Effector memory CD4-positive, alpha-beta T cell (primary cell): ENCODE measurements around the gene C9orf78.
A peak's percentile ranks its signal among the peaks of the same experiment; 100 is the strongest.

Experiments used
- DNase-seq, 3 donors: peaks; one replicate each; pipeline ENCODE4 v3.0.0-alpha.2; 2020
- H3K27ac ChIP-seq: 2 replicates; pipeline ENCODE4 v1.7.0; 2013; ENCODE audit warnings: mild to moderate bottlenecking, low read length, moderate library complexity; ENCODE audit not compliant: insufficient read depth, poor library complexity, severe bottlenecking
- H3K27me3 ChIP-seq: replicated peaks from 2 replicates; pipeline ENCODE4 v1.7.0; 2013; ENCODE audit warnings: mild to moderate bottlenecking, low read length; ENCODE audit not compliant: insufficient read depth, control insufficient read depth, poor library complexity, severe bottlenecking
- H3K36me3 ChIP-seq: 2 replicates; pipeline ENCODE4 v1.7.0; 2013; ENCODE audit warnings: mild to moderate bottlenecking, low read length, moderate library complexity; ENCODE audit not compliant: control insufficient read depth, insufficient read depth
- H3K4me1 ChIP-seq: 2 replicates; pipeline ENCODE4 v1.7.0; 2013; ENCODE audit warnings: low read length, mild to moderate bottlenecking; ENCODE audit not compliant: control insufficient read depth, insufficient read depth, poor library complexity, severe bottlenecking
- H3K4me3 ChIP-seq: 2 replicates; pipeline ENCODE4 v1.7.0; 2013; ENCODE audit warnings: low read length, low read depth, mild to moderate bottlenecking; ENCODE audit not compliant: insufficient read depth, poor library complexity, severe bottlenecking
- H3K9me3 ChIP-seq: 2 replicates; pipeline ENCODE4 v1.7.0; 2013; ENCODE audit warnings: mild to moderate bottlenecking, low read length, moderate library complexity; ENCODE audit not compliant: control insufficient read depth

Gene C9orf78

GRCh38 chr9:129875687-129876395 is 40.8 kb upstream of the C9orf78 start:
- H3K4me1 ChIP-seq, result peaks cover 4% of the 10 kb centered on the region
- no peak overlapping the region for H3K4me3 ChIP-seq
- no peaks in the 10 kb centered on the region for H3K27me3 ChIP-seq
- no peaks in the 10 kb centered on the region for H3K9me3 ChIP-seq
- H3K36me3 ChIP-seq, result peaks cover 30% of the 10 kb centered on the region
- peak overlapping the region; percentile 23 for H3K27ac ChIP-seq
- no peak for DNase-seq

DNA sequence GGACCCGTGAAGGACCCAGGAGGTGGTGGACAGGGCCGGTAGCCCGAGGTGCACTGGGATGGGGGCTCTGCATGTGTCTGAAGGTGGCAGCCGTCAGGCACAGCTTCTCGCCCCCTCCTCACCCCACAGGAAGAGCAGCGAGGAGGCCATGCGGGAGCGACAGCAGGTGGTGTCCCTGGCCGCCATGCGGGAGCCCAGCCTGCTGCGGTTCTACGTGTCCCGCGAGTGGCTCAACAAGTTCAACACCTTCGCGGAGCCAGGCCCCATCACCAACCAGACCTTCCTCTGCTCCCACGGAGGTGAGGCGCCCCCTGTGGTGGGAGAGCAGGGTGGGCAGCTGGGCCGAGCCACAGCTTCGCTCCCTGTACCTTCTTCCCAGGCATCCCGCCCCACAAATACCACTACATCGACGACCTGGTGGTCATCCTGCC is 40.1 kb upstream of the C9orf78 start:
- no peaks in the 10 kb centered on the region for H3K27me3 ChIP-seq
- H3K27ac ChIP-seq, result peak overlapping the region; percentile 33
- no peak for DNase-seq
- no peaks in the 10 kb centered on the region for H3K9me3 ChIP-seq
- H3K36me3 ChIP-seq, result peaks cover 30% of the 10 kb centered on the region
- peaks cover 9% of the 10 kb centered on the region for H3K4me1 ChIP-seq
- H3K4me3 ChIP-seq, result no peak overlapping the region

GRCh38 chr9:129874261-129875101 is 39.4 kb upstream of the C9orf78 start:
- DNase-seq, result no peak
- Histone ChIP-seq H3K27ac (peak overlapping the region; percentile 33), H3K36me3 (peaks cover 30% of the 10 kb centered on the region), H3K4me1 (peaks cover 16% of the 10 kb centered on the region), H3K27me3 (no peaks in the 10 kb centered on the region), H3K9me3 (no peaks in the 10 kb centered on the region), H3K4me3 (no peak overlapping the region)

DNA sequence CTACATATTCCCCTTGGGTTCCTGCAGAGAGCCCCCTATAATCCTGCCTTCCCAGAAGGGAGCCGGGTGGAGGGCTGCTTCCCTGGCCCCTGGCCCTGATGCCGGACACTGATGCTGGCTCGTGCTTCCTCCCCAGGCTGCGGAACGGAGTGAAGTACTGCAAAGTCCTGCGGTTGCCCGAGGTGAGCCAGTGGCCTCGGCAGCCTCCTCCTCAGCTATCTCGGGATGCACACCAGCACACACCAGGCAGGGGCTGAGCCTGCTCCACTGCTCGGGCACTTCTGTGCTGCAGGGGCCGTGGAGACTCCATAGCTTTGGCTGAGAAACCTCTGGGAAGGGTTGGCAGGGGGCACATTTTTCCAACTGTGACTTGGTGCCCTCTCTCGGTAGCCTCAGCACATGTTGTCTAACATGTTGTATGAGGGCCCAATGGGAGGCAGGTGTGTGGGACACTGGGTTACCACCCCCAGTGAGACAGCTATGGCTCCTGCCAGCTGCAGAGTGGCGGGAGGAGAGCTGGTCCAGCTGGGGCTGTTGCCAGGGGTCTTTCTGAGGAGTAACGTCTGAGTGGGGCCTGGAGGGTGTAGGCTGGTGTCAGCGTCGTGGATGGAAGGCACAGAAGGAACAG is 38.6 kb upstream of the C9orf78 start:
- H3K4me1 ChIP-seq, result peaks cover 24% of the 10 kb centered on the region
- H3K4me3 ChIP-seq, result no peak overlapping the region
- H3K9me3 ChIP-seq, result no peaks in the 10 kb centered on the region
- DNase-seq, result no peak
- H3K36me3 ChIP-seq, result peaks cover 30% of the 10 kb centered on the region
- no peaks in the 10 kb centered on the region for H3K27me3 ChIP-seq
- H3K27ac ChIP-seq, result peak overlapping the region; percentile 14

DNA sequence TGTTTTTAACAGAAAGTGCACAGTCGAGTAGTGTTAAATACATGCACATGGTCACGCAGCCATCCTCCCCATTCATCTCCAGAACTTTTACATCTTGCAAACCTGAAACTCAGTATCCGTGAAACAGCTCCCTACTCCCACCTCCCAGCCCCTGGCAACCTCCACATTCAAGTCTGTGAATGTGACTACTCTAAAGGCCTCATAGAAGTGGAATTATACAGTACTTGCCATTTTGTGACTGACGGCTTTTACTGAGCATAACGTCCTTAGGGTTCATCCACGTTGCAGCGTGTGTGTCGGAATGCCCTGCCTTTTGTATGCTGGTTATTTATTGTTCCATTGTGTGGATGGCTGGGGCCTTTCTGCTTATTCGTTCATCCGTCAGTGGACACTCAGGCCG is 36.0 kb upstream of the C9orf78 start:
- Histone ChIP-seq H3K27ac (no peak overlapping the region), H3K4me3 (no peak overlapping the region), H3K36me3 (peaks cover 28% of the 10 kb centered on the region), H3K9me3 (no peaks in the 10 kb centered on the region), H3K27me3 (no peaks in the 10 kb centered on the region), H3K4me1 (peaks cover 50% of the 10 kb centered on the region)
- DNase-seq, result no peak

- Histone ChIP-seq H3K9me3 (no peaks in the 10 kb centered on the region), H3K36me3 (peaks cover 16% of the 10 kb centered on the region), H3K27ac (peak overlapping the region; percentile 91), H3K4me1 (peaks cover 60% of the 10 kb centered on the region), H3K27me3 (no peaks in the 10 kb centered on the region), H3K4me3 (peak overlapping the region; percentile 19)
- no peak for DNase-seq
Observed at GRCh38 chr9:129869585-129870501, 34.8 kb upstream of the C9orf78 start.

DNA sequence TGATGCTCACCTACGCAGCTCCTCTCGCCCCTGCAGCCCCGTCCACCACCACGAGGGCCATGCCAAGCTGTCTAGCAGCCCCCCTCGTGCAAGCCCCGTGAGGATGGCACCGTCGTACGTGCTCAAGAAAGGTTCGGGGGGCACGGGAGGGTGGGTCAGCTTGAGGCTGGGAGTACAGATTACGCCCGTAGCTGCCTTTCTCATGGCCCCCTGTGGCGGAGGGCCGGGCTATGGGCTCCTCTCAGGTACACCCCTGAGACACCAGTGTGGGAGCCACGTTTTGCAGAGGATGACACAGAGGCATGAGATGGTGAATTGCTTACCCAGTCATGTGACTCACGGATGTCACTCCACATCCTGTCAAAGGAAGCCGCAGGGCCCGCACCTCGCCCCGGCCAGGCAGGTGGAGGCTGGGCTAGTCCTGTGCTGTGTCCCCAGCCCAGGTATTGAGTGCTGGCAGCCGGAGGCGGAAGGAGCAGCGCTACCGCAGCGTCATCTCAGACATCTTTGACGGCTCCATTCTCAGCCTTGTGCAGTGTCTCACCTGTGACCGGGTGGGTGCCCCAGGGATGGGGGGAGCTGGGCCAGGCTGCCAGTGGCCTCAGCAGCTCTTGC is 33.9 kb upstream of the C9orf78 start:
- H3K27me3 ChIP-seq, result no peaks in the 10 kb centered on the region
- peaks cover 59% of the 10 kb centered on the region for H3K4me1 ChIP-seq
- H3K9me3 ChIP-seq, result no peaks in the 10 kb centered on the region
- H3K4me3 ChIP-seq, result no peak overlapping the region
- peaks cover 8% of the 10 kb centered on the region for H3K36me3 ChIP-seq
- H3K27ac ChIP-seq, result peak overlapping the region; percentile 91
- DNase-seq, result peak; percentile 92 to 97 (median 97)

- Histone ChIP-seq H3K4me3 (no peak overlapping the region), H3K36me3 (peaks cover under 1% of the 10 kb centered on the region), H3K27ac (peak overlapping the region; percentile 91)
Observed at GRCh38 chr9:129868023-129868871, 33.2 kb upstream of the C9orf78 start.

More at GRCh38 chr9:129868023-129868871, 33.2 kb upstream of the C9orf78 start:
- Histone ChIP-seq H3K4me1 (peaks cover 59% of the 10 kb centered on the region), H3K9me3 (no peaks in the 10 kb centered on the region), H3K27me3 (no peaks in the 10 kb centered on the region)
- DNase-seq, result no peak
